ENCODE results near the gene ICA1L.

Gene ICA1L

DNA sequence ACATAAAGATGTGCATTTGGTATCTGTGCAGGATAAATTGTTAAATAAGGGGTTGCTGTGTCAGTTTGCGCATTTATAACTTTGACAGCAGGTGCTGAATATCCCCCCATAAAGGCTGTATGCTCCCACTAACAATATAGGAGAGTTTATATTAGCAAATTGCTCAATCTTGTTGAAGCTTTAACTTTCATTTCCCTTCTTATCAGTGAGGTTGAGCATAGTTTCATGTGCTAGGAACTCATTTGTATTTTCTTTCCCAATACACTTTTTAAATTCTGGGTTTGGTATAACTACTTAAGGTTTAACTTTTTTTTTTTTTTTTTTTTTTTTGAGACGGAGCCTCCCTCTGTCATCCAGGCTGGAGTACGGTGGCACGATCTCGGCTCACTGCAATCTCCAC lies 147.8 kb downstream of the ICA1L start:
- DNase-seq, result no peak
